ENCODE results near the gene CKMT1A.
A peak's percentile ranks its signal among the peaks of the same experiment; 100 is the strongest.
"Not testable (repeated sequence)": the region's sequence is repeated elsewhere in the genome, so short reads cannot be mapped to it uniquely, and the experiment has no call there.

CKMT1A gene

DNA sequence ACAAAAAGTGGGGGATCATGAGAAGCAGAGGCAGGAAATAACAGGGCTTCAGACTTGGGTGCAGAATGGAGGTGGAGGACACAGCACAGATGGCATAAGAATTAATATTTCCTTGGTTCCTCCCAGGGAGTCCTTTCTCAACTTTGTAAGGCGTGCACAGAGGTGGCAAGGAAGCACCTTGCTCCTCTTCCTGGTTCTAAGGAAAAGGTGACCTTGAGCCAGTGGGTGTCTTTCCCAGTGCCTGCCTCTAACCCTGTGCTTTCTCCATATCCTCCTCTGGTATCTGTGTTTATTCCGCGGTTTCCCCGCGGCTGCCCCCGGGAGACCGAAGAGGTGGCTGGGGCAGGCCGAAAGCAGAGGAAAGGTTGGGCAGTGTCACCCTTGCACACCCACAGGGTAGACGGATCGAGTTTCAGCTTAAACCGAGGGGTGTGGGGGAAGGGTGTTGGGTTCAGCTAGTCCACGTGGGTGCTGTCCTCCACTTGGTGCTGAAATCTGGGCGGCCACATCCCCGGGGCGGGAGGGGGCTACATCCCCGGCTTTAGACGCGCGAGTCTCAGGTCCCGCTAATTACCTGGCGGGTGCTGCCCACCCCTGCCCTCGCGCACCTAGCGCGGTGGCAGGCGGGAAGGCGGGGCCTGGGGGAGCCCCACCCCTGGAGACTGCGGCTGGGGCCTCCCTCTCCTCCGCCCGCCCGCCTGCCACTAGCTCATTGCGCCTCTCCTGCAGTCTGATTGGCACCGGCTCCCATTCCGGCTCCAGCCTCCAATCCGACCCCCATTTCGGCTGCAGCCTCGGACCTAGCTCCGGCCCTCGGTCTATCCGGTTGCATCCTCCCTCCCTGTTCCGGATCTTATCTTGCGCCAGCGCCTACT is at the start of gene CKMT1A:
CKMT1A (plus strand) TSS at position 712 of the 875 bp plus-strand sequence. CDS start 192 bp downstream, outside the sequence.
- DNase-seq: not testable (repeated sequence)

DNA sequence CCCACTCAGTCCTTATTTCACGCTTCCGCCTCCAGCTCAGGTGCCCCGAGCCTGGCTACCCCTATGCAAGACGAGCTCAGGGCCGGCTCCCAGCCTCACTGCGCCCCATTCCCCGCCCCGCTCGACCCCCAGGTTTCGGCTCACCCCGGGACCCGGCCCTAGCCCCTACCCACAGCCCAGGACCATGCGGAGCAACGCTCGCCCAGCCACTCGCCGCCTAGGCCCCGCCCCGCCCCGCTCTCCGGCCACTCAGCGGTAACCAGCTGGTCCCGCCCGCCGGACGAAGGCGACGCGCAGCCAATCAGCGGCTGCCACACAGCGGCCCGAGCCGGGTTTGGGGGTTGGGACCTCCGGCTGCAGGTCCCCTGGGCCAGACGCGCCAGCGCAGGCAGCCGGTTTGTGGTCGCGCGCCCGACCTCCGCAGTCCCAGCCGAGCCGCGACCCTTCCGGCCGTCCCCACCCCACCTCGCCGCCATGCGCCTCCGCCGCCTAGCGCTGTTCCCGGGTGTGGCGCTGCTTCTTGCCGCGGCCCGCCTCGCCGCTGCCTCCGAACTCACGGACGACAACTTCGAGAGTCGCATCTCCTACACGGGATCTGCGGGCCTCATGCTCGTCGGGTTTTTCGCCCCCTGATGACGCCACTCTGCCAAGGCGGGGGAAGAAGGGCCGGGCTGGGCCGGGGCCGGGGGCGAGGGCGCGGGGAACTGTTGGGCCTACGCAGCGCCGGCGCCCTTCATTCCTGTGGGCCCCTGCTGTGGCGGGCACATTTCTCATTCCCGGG is 44.8 kb upstream of the CKMT1A start, which contains the start of gene CATSPER2:
CATSPER2 (minus strand) TSS at position 196 of the 781 bp plus-strand sequence. CDS start 783 bp downstream, outside the sequence.
- DNase-seq: no peak

DNA sequence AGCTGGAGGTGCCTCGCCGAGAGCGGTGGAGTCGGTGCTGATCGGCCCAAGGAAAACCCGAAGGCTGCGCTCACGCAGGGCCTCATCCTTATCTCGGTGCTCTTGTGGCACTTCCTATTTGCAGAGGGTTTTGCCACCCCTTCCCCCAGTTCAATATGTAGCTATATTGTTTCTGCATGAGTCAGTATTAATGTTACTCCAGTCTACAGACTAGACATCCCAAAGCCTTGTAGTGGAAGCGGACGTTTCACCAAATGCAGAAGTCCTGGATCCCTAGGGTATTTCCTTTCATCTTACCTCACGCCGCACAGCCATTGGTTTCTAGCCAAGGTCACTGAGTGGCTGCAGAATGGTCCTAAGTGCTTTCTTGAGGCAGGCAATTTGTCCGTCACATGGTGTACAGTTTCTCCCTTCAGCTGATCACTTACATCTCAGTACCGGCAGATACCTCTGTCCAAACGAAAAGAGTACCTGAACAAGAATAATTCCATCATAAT is 44.2 kb upstream of the CKMT1A start:
- not testable (repeated sequence) for DNase-seq

DNA sequence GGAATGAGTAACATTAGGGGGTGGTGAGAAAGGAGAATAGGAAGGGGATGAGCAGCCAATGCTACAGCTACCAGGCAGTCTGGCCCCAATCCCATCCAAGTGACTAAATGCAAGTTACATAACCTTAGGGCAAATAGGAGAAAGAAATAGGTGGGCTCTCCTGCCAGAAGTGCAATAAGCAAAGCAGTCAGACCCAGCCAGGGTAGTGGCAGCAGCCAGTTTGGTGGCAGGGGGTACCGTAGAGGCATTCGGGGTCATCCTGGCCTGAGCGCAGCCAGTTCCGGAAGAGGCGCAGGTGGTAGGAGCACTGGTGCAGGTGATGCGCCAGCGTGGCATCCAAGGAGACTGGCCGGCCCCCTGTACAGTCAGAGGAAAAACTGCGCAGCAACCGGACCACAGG is 33.9 kb upstream of the CKMT1A start:
- not testable (repeated sequence) for DNase-seq

DNA sequence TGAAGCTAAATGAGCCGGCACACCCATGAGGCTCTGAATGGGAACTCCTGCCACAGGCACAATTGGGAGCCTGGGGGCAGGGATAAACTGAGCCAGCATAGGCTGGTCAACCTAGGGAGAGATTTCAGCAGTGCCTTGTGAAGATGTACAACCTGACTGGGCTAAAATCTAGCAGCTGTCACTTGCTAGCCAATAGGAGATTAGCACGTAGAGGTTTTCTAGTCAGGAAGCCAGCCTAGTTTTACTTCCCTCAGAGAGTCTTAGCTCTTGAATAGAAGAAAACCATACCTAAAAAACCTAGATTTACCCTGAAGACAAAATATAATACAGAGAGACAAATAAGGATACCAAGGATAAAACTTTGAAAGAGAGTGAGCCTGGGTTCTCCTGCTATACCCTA is 31.4 kb upstream of the CKMT1A start:
- not testable (repeated sequence) for DNase-seq

DNA sequence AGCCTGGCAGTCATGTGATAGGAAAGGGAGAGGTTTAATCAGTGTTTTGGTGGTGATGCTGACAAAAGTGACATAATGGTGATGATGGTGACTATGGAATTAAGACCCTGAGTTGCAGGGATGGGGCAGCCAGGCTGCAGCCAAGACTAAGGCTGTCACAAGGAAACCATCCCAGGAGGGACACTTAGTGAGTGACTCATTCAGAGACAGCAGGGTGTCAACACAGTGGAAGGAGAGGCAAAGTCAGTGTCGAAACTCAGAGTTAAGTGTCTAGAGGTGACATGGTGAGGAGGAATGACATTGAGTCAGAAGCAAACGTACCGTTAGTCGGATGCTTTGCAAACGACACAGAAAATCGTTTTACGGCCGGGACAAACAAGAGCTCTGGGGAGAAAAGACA is 30.3 kb upstream of the CKMT1A start:
- not testable (repeated sequence) for DNase-seq

DNA sequence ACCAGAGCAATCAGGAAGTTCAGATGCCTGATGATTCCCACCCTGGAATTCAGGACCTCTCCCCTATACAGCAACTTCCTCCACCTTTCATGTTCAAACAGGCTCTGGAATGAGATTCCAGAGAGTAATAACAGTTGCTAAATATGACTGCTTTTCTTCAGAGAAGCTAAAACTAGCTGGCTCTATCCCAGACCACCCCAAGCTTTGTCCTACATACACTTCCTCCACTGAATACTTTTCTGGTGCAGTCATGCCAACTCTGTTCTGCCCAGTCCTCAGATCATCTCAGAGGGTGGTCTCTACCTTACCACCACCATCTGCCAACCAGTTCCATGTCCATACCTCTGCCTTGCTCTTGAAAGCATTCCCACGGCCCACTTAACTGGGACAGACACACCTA is 27.5 kb upstream of the CKMT1A start:
- DNase-seq: not testable (repeated sequence)

DNA sequence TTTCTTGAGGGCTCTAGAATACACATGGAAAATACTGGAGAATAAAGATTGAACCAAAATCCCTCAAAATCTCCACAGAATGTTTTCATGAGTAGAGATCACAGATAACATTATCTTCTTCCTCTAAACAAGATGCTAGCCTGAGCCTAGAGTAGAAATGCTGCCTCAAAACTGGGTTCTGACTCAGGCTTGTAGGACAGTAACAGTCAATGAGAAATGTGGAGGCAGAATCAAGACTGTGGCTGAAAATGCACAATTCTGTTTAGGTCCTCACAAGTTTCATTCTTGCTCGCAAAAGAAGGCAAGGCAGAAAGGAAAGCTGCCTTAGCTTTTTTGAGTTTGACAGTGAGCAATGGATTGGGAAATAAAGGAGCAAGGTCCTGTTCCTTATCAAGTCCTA is 19.5 kb upstream of the CKMT1A start:
- DNase-seq: not testable (repeated sequence)

DNA sequence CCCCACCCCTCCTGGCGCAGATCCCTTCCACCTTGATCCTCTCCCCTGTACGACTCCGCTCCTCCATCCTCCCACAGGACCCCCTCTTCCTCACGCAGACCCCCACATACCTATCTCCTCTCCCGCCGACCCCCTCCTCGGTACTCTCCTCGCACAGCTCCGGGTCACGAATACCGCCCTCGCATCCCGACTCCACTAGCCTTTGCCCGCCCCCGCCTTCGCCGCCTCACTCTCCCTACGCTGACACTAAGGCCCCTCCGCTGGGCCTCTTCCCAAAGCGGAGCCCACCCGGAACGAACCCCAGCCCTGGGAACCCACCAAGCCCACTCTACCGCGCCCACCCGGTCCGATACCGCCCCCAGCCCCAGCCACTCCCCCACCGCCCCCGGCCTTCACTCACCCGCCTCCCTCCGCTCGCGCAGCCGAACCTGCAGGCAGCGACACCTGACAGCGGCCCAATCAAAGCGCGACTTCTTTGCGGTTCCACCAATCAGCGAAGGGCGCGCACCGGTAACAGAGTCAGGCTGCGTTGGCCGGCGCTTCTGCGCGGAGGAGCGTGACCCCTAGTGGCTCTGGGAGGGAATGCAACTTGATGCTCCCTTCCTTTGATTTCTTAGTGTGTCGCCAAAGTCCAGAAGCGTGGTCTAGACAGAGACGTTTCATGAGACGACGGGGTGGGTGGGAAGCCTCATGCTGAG is 3.9 kb upstream of the CKMT1A start:
- DNase-seq: not testable (repeated sequence)

DNA sequence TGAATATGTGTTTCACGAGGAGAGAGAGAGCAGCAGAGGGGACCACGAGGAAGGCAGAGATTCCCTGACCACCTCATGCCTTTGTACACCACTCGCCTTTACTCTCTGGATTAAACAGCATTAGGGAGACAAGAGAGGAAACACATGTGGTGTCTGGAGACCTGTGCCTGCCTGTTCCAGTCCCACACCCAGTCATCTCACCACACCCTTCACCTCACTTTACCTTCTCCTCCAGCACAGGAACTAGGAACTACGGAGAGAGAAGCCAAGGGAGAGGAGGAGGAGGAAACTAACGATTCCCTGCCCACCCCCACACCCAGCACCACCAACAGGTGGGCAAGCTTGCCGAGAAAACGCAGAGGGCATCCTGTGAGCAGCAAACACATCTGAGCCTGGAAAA is 980 bp upstream of the CKMT1A start:
- DNase-seq: not testable (repeated sequence)

DNA sequence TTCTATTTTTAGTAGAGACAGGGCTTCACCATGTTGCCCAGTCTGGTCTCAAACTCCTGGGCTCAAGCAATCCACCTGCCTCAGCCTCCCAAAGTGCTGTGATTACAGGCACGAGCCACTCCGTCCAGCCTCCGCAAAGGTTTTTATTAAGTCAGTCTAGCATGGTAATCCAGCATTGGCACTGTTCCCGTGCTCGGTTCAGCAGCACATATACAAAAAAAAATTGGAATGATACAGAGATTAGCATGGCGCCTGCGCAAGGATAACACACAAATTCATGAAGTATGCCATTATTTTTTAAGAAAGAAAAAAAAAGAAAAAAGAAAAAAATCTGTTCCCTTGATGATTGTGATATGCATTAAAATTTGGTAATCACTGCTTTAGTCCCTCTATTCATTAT is 8.5 kb downstream of the CKMT1A start:
- DNase-seq: no peak

DNA sequence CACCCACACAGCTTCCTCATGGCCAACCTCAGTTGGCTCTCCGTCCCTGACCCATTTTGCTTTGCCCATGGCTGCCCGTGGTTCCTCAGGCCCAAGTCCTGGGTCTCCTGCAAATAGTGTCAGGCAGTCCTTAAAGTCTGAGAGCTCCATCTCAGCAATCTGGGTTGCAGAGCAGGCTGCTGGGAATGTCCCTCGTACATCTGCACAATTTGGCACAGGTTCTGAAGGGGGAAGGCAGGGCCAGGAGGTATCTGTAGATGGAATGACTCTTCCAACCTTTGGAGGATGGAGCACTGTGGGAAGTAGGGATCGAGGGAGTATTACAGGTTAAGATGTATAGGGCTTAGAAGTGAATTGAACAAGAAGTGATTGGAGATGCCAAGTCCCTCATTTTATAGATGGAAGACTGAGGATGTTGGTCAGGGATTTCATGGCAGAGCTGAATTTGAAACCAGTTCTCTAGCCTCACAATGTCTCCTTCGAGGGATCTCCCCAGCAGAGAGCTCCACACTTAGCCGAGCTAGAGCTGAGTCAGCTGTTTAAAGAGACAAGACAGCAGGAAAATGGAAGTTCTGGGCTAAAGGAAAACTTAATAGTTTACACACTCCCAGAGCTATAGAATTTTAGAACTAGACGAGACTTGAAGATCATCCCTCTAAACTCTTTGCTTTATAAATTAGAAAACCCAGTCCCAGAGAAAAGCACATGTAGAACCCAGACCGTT is 9.2 kb downstream of the CKMT1A start:
- no peak for DNase-seq

DNA sequence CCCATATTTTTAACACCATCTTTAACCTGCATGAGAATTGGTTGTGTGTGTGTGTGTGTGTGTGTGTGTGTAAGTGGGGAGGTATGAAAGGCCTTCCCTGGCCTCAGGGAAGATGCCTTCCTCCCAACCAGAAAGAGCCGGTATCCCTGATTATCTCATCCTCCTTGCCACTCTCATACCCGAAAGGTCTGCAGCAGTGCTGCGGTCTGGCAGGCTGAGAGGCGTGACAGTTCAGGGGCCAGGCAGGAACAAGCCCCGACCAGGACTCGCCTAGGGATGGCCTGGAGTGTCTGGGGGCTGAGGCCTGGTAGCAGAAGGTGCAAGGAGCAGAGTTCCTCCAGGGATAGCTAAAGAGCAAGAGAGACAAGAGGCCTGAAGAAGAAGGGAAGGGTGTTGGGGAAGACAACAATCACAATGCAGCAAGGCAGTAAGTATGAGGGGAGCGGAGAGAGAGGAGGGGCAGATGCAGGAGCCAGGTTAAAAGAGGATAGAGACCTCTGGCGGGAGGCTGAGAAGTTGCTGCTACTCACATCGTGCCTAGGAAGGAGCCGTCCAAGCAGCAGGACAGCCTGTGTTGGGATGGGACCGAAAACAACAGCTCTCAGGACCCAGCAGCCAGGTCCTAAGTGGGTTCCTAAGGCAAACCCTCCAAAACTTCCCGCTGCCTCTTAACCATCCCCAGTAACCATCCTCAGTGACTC is 16.9 kb downstream of the CKMT1A start:
- DNase-seq: not testable (repeated sequence)

DNA sequence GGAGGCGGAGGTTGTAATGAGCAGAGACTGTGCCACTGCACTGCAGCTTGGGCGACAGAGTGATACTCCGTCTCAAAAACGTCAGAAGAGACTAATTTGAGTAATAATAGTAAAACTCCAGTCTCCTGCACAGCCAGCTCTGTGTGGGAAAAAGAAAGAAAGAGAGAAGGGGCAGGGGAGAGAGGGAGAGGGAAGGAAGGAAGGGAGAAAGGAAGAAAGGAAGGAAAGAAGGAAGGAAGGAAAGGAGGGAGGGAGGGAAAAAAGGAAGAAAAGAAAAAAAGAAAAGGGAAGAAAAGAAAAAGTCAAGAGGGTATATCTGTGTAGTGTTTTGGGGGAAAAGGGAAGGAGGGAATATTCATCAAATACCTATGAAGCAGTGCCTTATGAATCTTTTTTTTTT is 29.5 kb downstream of the CKMT1A start:
- DNase-seq: no peak

DNA sequence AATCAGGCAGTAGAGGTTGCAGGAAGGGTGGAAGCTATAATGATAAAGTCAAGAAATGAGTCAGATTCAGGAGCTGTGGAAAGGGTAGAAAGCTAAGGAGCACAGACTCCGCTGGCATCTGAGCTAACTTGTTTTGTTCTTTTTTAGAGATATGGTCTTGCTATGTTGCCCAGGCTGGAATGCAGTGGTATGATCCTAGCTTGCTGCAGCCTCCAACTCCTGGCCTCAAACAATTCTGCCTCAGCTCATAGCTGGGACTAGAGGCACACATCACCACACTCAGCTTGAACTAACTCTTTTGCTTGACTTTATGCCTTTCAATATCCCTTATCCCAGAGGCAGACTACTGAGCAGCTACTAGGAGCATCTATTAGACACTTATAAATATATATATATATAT is 32.6 kb downstream of the CKMT1A start:
- DNase-seq: not testable (repeated sequence)

DNA sequence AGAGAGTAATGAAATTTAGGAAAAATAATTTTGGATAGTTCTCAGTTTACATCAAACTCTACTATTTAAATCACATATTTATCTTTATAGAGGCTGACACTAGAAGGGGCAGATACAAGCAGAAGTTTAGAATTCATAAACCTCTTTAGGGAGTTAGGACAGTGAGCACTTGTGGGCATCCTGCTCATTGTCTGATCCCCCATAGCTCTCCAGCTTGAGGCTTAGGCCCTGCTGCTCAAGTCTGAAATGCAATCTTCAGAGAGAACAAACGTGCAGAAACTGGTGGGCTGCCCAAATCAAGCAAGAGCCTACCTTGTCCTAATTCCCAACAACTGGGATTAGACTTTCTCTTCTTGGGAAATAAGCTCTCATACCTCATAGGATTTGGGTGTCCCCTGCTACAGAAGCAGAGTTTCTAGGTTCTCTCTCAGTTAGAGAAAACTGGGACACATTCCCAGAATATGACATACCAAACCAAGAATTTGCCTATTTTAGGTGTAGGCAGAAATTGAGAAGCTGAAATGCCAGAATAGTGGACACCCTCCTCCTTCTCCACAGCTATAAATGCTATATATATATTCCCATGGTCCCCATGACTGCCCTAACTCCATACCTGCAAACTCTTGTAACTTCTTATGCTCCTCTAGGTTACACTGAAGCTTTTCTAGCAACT is 34.5 kb downstream of the CKMT1A start:
- DNase-seq: not testable (repeated sequence)

DNA sequence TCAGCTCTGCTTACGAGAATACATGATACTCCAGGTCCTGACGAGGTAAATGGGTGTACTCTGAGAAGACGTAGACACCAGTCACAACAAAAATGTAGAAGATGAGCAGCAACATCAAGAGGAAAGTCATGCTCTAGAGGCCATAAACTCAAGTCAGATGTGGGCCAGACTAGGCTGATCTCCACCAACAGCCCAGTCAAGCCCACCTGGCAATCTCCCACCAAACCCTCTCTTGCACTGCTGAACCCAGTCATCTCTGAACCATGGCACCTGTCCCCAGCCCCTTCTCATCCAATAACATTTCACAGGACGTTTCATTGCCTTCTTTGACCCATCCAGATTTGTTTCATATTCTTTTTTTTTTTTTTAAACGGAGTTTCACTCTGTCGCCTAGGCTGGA is 41.8 kb downstream of the CKMT1A start:
- DNase-seq: no peak

DNA sequence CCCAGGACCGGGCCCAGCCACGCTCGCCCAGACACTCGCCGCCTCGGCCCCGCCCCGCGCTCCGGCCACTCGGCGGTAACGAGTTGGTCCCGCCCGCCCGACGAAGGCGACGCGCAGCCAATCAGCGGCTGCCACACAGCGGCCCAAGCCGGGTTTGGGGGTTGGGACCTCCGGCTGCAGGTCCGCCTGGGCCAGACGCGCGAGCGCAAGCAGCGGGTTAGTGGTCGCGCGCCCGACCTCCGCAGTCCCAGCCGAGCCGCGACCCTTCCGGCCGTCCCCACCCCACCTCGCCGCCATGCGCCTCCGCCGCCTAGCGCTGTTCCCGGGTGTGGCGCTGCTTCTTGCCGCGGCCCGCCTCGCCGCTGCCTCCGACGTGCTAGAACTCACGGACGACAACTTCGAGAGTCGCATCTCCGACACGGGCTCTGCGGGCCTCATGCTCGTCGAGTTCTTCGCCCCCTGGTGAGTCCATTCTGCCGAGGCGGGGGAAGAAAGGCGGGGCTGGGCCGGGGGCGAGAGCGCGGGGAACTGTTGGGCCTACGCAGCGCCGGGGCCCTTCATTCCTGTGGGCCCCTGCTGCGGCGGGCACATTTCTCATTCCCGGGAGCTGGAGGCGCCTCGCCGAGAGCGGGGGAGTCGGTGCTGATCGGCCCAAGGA is 52.7 kb downstream of the CKMT1A start, which contains the start of gene PDIA3:
PDIA3 (plus strand) TSS at position 194 of the 658 bp plus-strand sequence; CDS start at position 296, 102 bp downstream.
- DNase-seq: peak; percentile 77

DNA sequence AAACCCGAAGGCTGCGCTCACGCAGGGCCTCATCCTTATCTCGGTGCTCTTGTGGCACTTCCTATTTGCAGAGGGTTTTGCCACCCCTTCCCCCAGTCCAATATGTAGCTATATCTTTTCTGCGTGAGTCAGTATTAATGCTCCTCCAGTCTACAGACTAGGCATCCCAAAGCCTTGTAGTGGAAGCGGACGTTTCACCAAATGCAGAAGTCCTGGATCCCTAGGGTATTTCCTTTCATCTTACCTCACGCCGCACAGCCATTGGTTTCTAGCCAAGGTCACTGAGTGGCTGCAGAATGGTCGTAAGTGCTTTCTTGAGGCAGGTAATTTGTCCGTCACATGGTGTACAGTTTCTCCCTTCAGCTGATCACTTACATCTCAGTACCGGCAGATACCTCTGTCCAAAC is 53.2 kb downstream of the CKMT1A start:
- not testable (repeated sequence) for DNase-seq

DNA sequence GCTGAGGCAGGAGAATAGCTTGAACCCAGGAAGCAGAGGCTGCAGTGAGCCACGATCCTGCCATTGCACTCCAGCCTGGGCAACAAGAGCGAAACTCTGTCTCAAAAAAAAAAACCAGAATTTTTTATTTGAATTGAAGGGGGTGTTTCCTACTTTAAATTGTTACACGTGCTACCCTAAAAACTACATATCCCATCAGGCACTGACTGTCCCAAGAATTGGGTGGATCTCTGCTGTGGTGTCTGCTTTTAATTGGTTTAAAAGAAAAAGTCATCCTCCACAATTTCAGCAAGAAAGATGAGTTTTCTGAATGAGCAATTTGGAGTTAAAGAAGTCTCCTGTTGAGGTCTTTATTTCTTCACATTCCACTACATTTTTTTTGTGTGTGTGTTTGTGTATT is 54.7 kb downstream of the CKMT1A start:
- no peak for DNase-seq

Data from NCI-H226 (cell line).